ENCODE data around the gene PSAP.

DNA sequence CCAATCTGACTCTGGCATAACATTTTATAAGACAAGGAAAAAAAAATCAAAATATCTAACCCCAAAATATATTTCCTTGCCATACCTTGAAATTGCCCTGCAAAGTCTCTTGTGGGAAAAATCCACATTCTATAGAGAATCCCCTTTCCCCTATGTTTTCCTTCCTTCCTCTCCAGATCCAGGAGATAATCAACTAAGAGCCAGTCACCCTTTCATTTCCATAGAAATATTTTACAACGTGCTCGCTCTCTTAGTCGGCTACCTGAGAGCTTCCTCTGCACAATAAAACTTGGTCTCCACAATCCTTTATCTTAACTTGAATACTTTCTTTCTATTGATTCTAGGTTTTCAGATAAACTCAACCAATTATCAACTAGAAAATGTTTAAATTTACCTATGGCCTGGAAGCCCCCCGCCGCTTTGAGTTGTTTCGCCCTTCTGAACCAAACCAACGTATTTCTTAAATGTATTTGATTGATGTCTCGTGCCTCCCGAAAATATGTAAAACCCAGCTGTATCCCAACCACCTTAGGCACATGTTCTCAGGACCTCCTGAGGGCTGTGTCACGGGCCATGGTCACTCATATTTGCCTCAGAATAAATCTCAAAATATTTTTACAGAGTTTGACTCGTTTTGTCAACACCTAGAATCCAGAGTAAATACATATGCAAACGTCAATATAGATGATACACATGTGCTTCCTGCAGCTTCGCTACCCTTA is 869 bp downstream of the PSAP start:
- TF ChIP-seq, protein P1, sequence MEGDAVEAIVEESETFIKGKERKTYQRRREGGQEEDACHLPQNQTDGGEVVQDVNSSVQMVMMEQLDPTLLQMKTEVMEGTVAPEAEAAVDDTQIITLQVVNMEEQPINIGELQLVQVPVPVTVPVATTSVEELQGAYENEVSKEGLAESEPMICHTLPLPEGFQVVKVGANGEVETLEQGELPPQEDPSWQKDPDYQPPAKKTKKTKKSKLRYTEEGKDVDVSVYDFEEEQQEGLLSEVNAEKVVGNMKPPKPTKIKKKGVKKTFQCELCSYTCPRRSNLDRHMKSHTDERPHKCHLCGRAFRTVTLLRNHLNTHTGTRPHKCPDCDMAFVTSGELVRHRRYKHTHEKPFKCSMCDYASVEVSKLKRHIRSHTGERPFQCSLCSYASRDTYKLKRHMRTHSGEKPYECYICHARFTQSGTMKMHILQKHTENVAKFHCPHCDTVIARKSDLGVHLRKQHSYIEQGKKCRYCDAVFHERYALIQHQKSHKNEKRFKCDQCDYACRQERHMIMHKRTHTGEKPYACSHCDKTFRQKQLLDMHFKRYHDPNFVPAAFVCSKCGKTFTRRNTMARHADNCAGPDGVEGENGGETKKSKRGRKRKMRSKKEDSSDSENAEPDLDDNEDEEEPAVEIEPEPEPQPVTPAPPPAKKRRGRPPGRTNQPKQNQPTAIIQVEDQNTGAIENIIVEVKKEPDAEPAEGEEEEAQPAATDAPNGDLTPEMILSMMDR (IDR thresholded peaks at IDR 0.05; ENCODE audit: poor library complexity) = no peak
- TF ChIP-seq EZH2phosphoT487 (IDR thresholded peaks at IDR 0.05; ENCODE audit: low read depth, severe bottlenecking, unreplicated experiment) = no peak
- TF ChIP-seq EZH2 (IDR thresholded peaks at IDR 0.05; ENCODE audit: borderline replicate concordance) = no peak

Data from hepatocyte (in vitro differentiated cells).